HG03460 (cell line): ENCODE measurements around the gene TAF13.
"Not testable (repeated sequence)": the region's sequence is repeated elsewhere in the genome, so short reads cannot be mapped to it uniquely, and the experiment has no call there.

Experiments used
- ATAC-seq: cut with Tn5 transposase; IDR thresholded peaks from one replicate; pipeline ENCODE4 v1.9.1; 2021; ENCODE audit not compliant: unreplicated experiment

The TAF13 gene

DNA sequence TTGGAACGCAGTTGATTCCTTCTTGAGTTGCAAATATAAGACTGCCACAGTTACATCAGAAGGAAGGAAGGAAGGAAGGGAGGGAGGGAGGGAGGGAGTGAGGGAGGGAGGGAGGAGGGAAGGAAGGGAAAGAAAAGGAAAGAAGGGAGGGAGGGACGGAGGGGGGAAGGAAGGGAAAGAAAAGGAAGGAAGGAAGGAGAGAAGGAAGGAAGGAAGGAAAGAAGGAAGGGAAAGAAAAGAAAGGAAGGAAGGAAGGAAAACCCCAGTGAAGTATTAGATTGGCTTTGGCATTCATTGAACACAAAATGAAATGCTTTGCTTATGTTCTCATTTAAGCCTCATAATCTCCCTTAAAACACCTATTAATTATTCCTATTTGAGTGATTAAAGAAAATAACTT, 27.5 kb downstream of the TAF13 start:
- ATAC-seq, result no peak

- ATAC-seq, result no peak
These were observed 28.5 kb downstream of the TAF13 start for GRCh38 chr1:109047339-109047738.

- no peak for ATAC-seq
These were observed 29.1 kb downstream of the TAF13 start for GRCh38 chr1:109046671-109047070.

- no peak for ATAC-seq
These were observed 30.2 kb downstream of the TAF13 start for GRCh38 chr1:109045595-109045994.

- peak; percentile 91 for ATAC-seq
These were observed 34.0 kb downstream of the TAF13 start, which contains the start of gene WDR47 for GRCh38 chr1:109041621-109042468. TSS of gene WDR47 (minus strand) at chr1:109042102. CDS start at chr1:109023512, 18,590 bp downstream.

DNA sequence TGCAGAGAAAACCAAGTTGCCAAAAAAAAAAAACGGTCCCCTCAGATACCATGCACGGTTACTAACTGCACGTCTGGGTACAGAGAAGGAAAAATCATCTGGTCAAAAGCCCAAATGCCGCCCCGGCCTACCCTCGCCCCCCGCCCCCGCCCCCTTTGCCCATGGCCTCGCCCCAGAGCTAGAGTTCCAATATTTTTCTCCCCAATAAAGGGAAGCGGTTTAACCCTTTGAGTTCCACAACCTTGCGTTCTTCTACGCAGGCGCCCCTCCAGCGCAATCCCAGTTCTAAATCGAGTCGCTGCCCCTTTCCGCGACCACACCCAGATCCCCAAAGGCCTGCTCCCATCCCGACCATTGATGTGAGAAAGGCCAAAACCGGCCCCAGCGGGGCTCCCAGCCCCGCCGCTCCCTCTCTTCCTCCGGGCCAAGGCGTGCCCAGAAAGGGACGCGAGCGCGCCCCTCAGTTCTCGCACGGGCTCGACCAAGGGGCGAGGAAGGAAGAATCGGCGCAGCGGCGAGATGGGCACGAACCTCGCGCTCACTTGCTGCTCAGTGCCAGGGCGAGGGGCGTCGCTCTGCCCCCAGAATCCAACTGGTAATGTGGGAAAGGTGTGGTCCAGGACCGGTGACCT, 34.7 kb downstream of the TAF13 start:
- ATAC-seq, result peak; percentile 24

- no peak for ATAC-seq
These were observed 35.2 kb downstream of the TAF13 start for GRCh38 chr1:109040627-109040988.

DNA sequence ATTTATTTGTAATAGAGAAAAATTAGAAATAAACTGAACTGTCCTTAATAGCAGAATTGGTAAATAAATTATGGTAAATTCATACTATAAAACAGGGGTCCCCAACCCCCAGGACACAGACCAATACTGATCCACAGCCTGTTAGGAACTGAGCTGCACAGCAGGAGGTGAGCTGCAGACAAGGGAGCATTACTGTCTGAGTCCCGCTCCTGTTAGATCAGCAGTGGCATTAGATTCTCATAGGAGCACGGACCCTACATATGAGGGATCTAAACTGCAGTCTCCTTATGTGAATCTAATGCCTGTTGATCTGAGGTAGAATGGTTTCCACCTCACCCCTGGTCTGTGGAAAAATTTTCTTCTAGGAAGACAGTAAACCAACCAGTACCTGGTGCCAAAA, 41.4 kb downstream of the TAF13 start:
- no peak for ATAC-seq

- ATAC-seq, result not testable (repeated sequence)
These were observed 46.3 kb downstream of the TAF13 start for GRCh38 chr1:109029493-109029892.

GRCh38 chr1:109027841-109028240, 48.0 kb downstream of the TAF13 start:
- ATAC-seq, result no peak

GRCh38 chr1:109025694-109026093, 50.1 kb downstream of the TAF13 start:
- no peak for ATAC-seq

GRCh38 chr1:109024646-109025045, 51.2 kb downstream of the TAF13 start:
- no peak for ATAC-seq

- ATAC-seq, result no peak
These were observed 55.0 kb downstream of the TAF13 start for GRCh38 chr1:109020693-109021257.

GRCh38 chr1:109017719-109018118, 58.1 kb downstream of the TAF13 start:
- ATAC-seq, result not testable (repeated sequence)

GRCh38 chr1:109017134-109017533, 58.7 kb downstream of the TAF13 start:
- ATAC-seq, result no peak
